RKO (cell line): ENCODE measurements around the gene EMC6.

Experiments
- DNase-seq: peaks from one replicate; pipeline ENCODE4 v3.0.0-alpha.2; 2016; ENCODE audit warnings: low spot score

Gene EMC6

DNA sequence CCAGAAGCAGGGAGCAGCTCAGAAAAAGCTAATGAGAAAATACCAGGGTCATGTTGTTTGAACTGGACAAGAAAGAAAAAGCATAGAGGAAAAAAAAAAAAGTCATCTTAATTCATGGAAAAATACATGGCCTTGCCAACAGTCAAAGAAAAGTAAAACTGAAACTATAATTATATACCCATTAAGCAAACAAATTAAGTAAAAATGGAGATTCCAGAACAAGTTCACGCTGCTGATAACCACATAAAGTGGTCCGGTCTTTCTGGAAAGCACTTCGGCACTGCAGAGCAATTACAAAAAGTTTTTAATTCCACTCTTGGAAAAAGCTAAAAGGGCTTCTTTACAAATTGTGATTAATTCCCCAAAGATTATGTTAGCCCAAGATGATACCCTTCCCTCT is 39.8 kb downstream of the EMC6 start:
- DNase-seq = no peak

DNA sequence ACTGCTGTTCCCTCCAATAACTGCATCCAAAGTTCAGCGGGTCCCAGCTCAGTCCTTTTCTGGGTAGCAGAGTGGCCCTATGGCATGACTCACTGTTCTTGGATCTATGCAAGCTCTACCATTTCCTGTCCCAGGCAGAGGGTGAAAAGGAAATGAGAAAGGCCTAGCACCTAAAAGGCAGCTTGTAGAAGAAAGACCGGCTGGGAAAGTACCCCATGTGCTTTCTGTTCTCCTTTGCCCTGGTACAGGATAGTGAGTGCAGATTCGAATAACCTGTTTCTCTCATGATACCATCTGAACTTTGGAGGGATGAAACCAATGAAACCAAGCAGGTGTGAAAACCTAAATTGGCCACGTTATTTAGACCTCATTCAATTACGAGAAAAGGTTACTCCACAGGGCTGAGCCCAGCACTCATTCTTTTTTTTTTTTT is 42.4 kb downstream of the EMC6 start:
- DNase-seq = peak; percentile 40

DNA sequence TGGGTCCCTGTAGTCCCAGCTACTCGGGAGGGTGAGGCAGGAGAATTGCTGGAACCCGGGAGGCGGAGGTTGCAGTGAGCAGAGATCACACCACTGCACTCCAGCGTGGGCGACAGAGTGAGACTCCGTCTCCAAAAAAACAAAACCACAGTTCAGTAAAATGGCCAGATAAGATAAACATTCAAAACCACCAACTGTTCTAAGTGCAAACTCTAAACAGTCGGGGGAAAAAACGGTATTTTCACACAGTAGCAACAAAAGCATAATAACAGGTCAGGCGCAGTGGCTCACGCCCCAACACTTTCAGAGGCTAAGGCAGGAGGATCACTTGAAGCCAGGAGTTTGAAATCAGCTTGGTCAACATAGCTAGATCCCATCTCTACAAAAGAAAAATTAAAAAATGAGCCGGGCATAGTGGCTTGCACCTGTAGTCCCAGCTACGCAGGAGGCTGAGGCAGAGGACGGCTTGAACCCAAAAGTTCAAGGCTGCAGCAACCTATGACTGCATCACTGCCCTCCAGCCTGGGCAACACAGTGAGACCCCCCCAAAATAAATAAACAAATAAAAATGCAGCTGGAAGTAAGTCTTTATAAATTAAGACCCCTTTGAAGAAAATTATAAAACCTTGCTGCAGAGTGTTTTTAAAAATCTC is 44.3 kb downstream of the EMC6 start:
- DNase-seq = no peak

DNA sequence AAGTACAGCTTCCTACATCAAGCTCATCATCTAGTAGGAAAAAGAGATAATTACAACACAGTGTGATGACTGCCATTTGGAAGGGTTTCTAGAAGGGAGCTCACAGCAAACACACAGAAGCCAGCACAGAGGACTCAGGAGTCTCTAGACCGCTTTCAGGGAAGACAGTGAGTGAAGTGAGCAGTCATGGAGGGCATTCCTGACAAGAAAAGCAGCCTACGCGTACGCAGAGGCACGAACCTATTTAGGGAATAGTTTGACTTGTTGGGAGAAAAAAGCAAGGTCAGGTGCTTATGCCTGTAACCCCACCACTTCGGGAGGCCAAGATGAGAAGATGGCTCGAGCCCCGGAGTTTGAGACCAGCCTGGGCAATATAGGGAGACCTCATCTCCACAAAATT is 46.7 kb downstream of the EMC6 start:
- DNase-seq = no peak

DNA sequence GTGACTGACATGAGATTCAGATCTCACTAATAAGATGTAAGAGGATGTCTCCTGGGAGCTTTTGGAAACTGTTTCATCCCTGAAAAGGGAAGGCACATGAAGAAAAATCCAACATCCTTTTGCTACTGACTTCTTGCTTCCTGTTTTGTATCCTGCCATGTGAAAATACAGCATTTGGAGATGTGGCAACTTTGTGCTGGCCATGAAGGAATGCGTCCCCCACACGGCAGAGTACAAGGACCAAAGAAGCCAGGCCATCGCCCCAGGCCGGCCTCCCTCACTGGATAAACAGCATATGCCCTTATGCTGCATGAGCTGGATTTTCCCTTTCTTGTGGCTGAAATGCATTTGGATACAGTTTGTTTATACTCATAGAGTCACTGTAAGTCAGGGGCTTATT is 49.6 kb downstream of the EMC6 start:
- DNase-seq = no peak

DNA sequence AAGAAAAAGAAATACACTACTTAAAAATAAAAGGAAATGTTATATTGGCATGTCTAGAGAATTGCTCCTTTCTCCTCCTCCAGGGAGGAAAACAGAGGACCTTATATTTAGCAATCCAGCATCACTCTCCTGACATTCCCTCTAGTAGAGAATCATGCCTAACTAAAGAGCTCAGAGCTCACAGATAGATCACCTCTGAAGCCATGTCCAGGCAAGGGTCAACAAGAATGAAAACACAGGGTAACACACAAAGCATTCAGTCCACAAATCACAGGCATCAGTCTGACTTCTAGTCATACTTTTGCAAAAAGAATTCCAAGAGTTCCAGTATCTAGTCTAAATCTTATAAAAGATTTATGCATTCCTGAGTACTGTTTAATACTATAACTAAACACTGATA is 50.7 kb downstream of the EMC6 start:
- DNase-seq = no peak
